GM06990 (cell line): Measurements from ENCODE around the gene SIT1.
A peak's percentile ranks its signal among the peaks of the same experiment; 100 is the strongest.

Source experiments
- DNase-seq: peaks from one replicate; pipeline ENCODE4 v3.0.0-alpha.2; 2011; ENCODE audit not compliant: insufficient read length; ENCODE audit errors: extremely low read depth
- H3K27me3 ChIP-seq: replicated peaks from 2 replicates; pipeline ENCODE4 v1.6.0; 2011; ENCODE audit warnings: low read length; ENCODE audit not compliant: control insufficient read depth, insufficient read depth
- H3K36me3 ChIP-seq: 2 replicates; pipeline ENCODE4 v1.5.1; 2011; ENCODE audit warnings: low read length; ENCODE audit not compliant: control insufficient read depth, insufficient read depth
- H3K4me3 ChIP-seq: replicated peaks from 2 replicates; pipeline ENCODE4 v1.5.1; 2011; ENCODE audit warnings: low read depth, mild to moderate bottlenecking, control low read depth, low read length
- TF ChIP-seq, protein P1 (sequence below): IDR thresholded peaks from 2 replicates; pipeline ENCODE4 v1.5.1; 2011; ENCODE audit warnings: low read length, control low read depth, mild to moderate bottlenecking, inconsistent platforms; ENCODE audit not compliant: insufficient read depth, poor library complexity, severe bottlenecking

The SIT1 gene

DNA sequence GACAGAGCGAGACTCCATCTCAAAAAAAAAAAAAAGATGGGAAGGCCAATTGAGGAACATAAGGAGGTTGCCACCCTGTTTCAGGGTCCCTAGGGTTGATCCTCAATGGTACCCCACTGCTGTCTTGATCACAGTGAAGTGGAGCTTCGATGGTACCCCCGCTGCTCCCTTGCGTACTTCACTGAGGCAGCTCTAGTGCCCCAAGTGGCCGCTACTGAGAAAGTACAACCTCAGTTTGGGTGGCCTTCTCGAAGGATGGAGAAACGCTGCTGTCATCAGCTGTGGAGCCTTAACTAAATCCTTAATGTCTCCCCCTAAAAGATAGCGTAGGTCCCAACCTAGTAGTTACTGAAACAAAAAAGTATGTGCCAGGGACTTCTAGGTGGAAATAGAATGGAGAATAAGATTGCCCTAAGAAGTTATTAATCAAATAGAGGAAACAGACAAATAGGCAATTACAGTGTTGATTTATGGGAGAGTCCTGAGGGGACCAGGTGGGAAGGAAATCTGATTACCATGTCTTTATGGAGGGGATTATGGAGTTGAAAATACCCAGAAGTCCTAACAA is 39.4 kb downstream of the SIT1 start:
- Histone ChIP-seq H3K4me3 (no peak overlapping the region), H3K27me3 (no peaks in the 10 kb centered on the region), H3K36me3 (peaks cover 7% of the 10 kb centered on the region)
- no peak for DNase-seq
- TF ChIP-seq, protein P1, sequence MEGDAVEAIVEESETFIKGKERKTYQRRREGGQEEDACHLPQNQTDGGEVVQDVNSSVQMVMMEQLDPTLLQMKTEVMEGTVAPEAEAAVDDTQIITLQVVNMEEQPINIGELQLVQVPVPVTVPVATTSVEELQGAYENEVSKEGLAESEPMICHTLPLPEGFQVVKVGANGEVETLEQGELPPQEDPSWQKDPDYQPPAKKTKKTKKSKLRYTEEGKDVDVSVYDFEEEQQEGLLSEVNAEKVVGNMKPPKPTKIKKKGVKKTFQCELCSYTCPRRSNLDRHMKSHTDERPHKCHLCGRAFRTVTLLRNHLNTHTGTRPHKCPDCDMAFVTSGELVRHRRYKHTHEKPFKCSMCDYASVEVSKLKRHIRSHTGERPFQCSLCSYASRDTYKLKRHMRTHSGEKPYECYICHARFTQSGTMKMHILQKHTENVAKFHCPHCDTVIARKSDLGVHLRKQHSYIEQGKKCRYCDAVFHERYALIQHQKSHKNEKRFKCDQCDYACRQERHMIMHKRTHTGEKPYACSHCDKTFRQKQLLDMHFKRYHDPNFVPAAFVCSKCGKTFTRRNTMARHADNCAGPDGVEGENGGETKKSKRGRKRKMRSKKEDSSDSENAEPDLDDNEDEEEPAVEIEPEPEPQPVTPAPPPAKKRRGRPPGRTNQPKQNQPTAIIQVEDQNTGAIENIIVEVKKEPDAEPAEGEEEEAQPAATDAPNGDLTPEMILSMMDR: peak; percentile 79

DNA sequence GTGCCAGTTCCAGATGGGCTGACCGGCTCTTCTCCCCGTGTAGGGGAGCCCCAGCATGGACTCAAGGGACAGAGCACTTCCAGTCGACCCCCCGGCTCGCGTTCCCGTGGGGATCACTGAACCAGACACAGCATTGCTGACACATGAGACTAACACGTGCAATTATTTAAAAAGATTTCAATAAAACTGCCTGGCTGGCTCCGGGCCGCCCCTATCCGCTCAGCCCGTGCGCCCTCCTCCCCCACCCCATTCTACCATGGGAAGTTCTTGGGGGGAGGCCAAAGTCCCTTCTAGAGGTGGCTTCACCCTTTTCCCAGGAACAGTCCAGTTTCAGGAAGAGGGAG is 40.9 kb downstream of the SIT1 start:
- TF ChIP-seq, protein P1: no peak
- DNase-seq: no peak
- no peak overlapping the region for H3K4me3 ChIP-seq
- H3K36me3 ChIP-seq: peaks cover 7% of the 10 kb centered on the region
- no peaks in the 10 kb centered on the region for H3K27me3 ChIP-seq

DNA sequence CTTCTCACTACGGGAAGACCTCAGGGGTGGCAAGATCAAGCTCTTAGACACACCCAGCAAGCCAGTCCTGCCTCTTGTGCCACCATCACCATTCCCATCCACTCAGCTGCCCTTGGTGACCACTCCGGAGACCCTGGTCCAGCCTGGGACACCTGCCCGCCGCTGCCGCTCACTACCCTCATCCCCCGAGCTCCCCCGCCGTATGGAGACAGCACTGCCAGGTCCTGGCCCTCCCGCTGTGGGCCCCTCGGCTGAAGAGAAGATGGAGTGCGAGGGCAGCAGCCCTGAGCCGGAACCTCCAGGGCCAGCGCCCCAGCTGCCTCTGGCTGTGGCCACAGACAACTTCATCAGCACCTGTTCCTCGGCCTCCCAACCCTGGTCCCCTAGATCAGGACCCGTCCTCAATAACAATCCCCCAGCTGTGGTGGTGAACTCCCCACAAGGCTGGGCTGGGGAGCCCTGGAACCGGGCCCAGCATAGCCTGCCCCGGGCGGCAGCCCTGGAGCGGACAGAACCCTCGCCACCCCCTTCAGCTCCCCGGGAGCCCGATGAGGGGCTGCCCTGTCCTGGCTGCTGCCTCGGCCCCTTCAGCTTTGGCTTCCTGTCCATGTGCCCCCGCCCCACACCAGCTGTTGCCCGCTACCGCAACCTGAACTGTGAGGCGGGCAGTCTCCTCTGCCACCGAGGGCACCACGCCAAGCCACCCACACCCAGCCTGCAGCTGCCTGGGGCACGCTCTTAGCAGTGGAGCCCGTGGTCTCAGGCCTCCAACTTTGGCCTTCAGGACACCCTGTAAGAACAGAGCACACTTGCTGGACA is 41.5 kb downstream of the SIT1 start:
- H3K27me3 ChIP-seq: no peaks in the 10 kb centered on the region
- peaks cover 7% of the 10 kb centered on the region for H3K36me3 ChIP-seq
- no peak overlapping the region for H3K4me3 ChIP-seq
- TF ChIP-seq, protein P1: no peak
- DNase-seq: no peak

DNA sequence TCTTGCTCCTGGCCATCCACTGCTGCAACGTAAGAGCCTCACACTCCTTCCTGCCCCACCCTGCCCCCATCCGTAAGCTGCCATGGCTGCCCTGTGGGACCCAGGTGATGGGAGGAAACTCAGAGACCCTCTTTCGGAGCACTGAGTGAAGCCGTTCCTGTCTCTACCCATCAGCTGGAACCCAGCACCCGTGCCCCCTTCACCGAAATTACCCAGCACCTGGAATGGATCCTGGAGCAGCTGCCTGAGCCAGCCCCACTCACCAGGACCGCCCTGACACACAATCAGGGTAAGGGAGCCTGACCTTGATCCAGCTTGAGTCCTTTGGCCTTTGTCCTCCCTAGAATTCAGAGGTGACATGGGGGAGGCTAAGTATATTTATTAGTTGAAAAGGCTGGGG is 42.5 kb downstream of the SIT1 start:
- DNase-seq: no peak
- TF ChIP-seq, protein P1: no peak
- Histone ChIP-seq H3K27me3 (no peaks in the 10 kb centered on the region), H3K36me3 (peaks cover 7% of the 10 kb centered on the region), H3K4me3 (no peak overlapping the region)

DNA sequence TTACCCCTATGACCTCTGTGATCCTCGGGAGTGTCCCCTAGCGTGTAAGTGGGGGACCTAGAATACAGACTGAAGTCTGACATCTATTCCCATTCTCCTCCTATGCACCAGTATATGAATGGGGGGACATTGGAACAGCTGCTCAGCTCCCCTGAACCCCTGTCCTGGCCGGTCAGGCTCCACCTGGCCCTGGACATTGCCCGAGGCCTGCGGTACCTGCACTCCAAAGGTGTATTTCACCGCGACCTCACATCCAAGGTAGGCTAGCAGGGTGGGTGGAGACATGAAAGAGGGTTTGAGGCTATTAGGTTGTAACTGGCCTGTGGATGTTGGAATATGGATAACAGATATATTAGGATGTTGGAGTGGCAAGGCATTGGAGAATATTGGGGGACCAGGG is 44.0 kb downstream of the SIT1 start:
- Histone ChIP-seq H3K27me3 (no peaks in the 10 kb centered on the region), H3K4me3 (no peak overlapping the region), H3K36me3 (peaks cover 7% of the 10 kb centered on the region)
- no peak for DNase-seq
- TF ChIP-seq, protein P1: no peak
